GM19372 (cell line): ENCODE measurements around the gene TRMT2A.
A peak's percentile ranks its signal among the peaks of the same experiment; 100 is the strongest.

Experiments used
- ATAC-seq: cut with Tn5 transposase; IDR thresholded peaks from one replicate; pipeline ENCODE4 v1.9.1; 2021; ENCODE audit warnings: mild to moderate bottlenecking, low read depth, moderate library complexity; ENCODE audit not compliant: unreplicated experiment

TRMT2A gene

GRCh38 chr22:20123366-20124082 lies 6.5 kb upstream of the TRMT2A start:
- no peak for ATAC-seq

- no peak for ATAC-seq
These were observed 4.9 kb upstream of the TRMT2A start for GRCh38 chr22:20121856-20122415.

GRCh38 chr22:20118300-20119020 lies 1.4 kb upstream of the TRMT2A start:
- no peak for ATAC-seq

GRCh38 chr22:20117633-20118299 lies 740 bp upstream of the TRMT2A start:
- peak; percentile 17 for ATAC-seq

- ATAC-seq, result no peak
These were observed 563 bp downstream of the TRMT2A start for GRCh38 chr22:20116376-20116950.

GRCh38 chr22:20115691-20116375 lies 1.2 kb downstream of the TRMT2A start, which contains the start of gene RANBP1:
RANBP1 (plus strand) TSS chr22:20116104; CDS start chr22:20116185, 81 bp downstream.
- no peak for ATAC-seq

GRCh38 chr22:20114506-20115475 lies 2.2 kb downstream of the TRMT2A start:
- ATAC-seq, result no peak

- ATAC-seq, result no peak
These were observed 3.3 kb downstream of the TRMT2A start for GRCh38 chr22:20113551-20114310.

- ATAC-seq, result no peak
These were observed 4.2 kb downstream of the TRMT2A start for GRCh38 chr22:20112623-20113511.

GRCh38 chr22:20111689-20112622 lies 5.1 kb downstream of the TRMT2A start:
- ATAC-seq, result no peak

GRCh38 chr22:20111045-20111688 lies 5.9 kb downstream of the TRMT2A start:
- no peak for ATAC-seq

GRCh38 chr22:20110359-20110985 lies 6.6 kb downstream of the TRMT2A start:
- no peak for ATAC-seq

GRCh38 chr22:20109411-20110358 lies 7.3 kb downstream of the TRMT2A start:
- ATAC-seq, result no peak

GRCh38 chr22:20108757-20109230 lies 8.2 kb downstream of the TRMT2A start:
- ATAC-seq, result no peak
